Measurements from ENCODE around the gene COL5A1.

GRCh38 chr9:134669399-134669955, 27.9 kb downstream of the COL5A1 start:
- TF ChIP-seq, protein P1, sequence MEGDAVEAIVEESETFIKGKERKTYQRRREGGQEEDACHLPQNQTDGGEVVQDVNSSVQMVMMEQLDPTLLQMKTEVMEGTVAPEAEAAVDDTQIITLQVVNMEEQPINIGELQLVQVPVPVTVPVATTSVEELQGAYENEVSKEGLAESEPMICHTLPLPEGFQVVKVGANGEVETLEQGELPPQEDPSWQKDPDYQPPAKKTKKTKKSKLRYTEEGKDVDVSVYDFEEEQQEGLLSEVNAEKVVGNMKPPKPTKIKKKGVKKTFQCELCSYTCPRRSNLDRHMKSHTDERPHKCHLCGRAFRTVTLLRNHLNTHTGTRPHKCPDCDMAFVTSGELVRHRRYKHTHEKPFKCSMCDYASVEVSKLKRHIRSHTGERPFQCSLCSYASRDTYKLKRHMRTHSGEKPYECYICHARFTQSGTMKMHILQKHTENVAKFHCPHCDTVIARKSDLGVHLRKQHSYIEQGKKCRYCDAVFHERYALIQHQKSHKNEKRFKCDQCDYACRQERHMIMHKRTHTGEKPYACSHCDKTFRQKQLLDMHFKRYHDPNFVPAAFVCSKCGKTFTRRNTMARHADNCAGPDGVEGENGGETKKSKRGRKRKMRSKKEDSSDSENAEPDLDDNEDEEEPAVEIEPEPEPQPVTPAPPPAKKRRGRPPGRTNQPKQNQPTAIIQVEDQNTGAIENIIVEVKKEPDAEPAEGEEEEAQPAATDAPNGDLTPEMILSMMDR (IDR thresholded peaks at IDR 0.05), result no peak
- no peak for TF ChIP-seq POLR2A (IDR thresholded peaks at IDR 0.05)
